IMR-90 (cell line): ENCODE measurements around the gene CHMP1A. TPM values are rescaled to one million over a fixed set of nuclear protein-coding genes. Genes with fewer than 3 reads are reported as not detected.

Source experiments
- ATAC-seq: fragments of 200-7000 bp; cut with Tn5 transposase; 2 replicates; pipeline ENCODE4 v1.9.1; 2020; ENCODE audit warnings: low read depth, mild to moderate bottlenecking, moderate library complexity
- BruUV-seq: library from RNA; stranded (reverse); fragments of 400-500 nt; replicated peaks from 2 replicates; lab custom pipeline; 2021; lab: Mats Ljungman, UMichigan
- CTCF ChIA-PET: fragments of 300-600 bp; formaldehyde crosslinking; extraction: SDS; loops from one replicate; lab custom pipeline; 2021; ENCODE audit warnings: antibody characterized with exemption; lab: Yijun Ruan, JAX
- POLR2A ChIA-PET: fragments of 300-600 bp; sonication (Branson Sonifier 250); formaldehyde crosslinking; loops from one replicate; lab custom pipeline; 2022; ENCODE audit warnings: antibody characterized with exemption; ENCODE audit not compliant: unreplicated experiment; lab: Charles Lee
- DNase-seq: peaks from one replicate; pipeline ENCODE4 v3.0.0; 2013
- H2AFZ ChIP-seq: replicated peaks from 2 replicates; pipeline ENCODE3; 2013; ENCODE audit warnings: low read length, mild to moderate bottlenecking; ENCODE audit not compliant: poor library complexity
- H2AK5ac ChIP-seq: 2 replicates; pipeline ENCODE4 v1.6.1; 2013; ENCODE audit warnings: low read depth, low read length, inconsistent platforms
- H2AK9ac ChIP-seq: replicated peaks from 2 replicates; pipeline ENCODE3; 2013; ENCODE audit warnings: mild to moderate bottlenecking, low read depth, low read length, moderate library complexity; ENCODE audit not compliant: poor library complexity
- H2BK120ac ChIP-seq: 2 replicates; pipeline ENCODE4 v1.6.1; 2013; ENCODE audit warnings: low read depth, low read length, inconsistent platforms
- H2BK15ac ChIP-seq: 3 replicates; pipeline ENCODE4 v1.6.1; 2013; ENCODE audit warnings: low read depth, low read length, inconsistent platforms
- H2BK20ac ChIP-seq: 2 replicates; pipeline ENCODE4 v1.6.1; 2013; ENCODE audit warnings: low read depth, mild to moderate bottlenecking, inconsistent platforms, low read length, moderate library complexity
- H2BK5ac ChIP-seq: 2 replicates; pipeline ENCODE4 v1.6.1; 2013; ENCODE audit warnings: mild to moderate bottlenecking, low read depth, low read length, inconsistent platforms; ENCODE audit not compliant: poor library complexity, severe bottlenecking
- H3K14ac ChIP-seq: replicated peaks from 2 replicates; pipeline ENCODE4 v1.6.1; 2013; ENCODE audit warnings: low read depth, low read length, inconsistent platforms
- H3K18ac ChIP-seq: 2 replicates; pipeline ENCODE4 v1.6.1; 2013; ENCODE audit warnings: low read depth, low read length, control low read depth
- H3K23ac ChIP-seq: 2 replicates; pipeline ENCODE4 v1.6.1; 2013; ENCODE audit warnings: low read depth, low read length, inconsistent platforms
- H3K27ac ChIP-seq: 2 replicates; pipeline ENCODE4 v1.5.1; 2013; ENCODE audit warnings: mild to moderate bottlenecking, control low read depth, low read length; ENCODE audit not compliant: insufficient read depth
- H3K27me3 ChIP-seq: 2 replicates; pipeline ENCODE4 v1.6.1; 2013; ENCODE audit warnings: low read length; ENCODE audit not compliant: control insufficient read depth, insufficient read depth
- H3K36me3 ChIP-seq: 2 replicates; pipeline ENCODE4 v1.6.1; 2013; ENCODE audit warnings: low read length, mixed read lengths; ENCODE audit not compliant: control insufficient read depth, insufficient read depth
- H3K4ac ChIP-seq: 2 replicates; pipeline ENCODE4 v1.6.1; 2013; ENCODE audit warnings: low read depth, low read length, inconsistent platforms
- H3K4me1 ChIP-seq: 2 replicates; pipeline ENCODE4 v1.6.1; 2013; ENCODE audit warnings: low read length, mixed read lengths; ENCODE audit not compliant: control insufficient read depth, insufficient read depth
- H3K4me2 ChIP-seq: 2 replicates; pipeline ENCODE4 v1.6.1; 2013; ENCODE audit warnings: low read depth, mild to moderate bottlenecking, control low read depth, low read length, moderate library complexity
- H3K4me3 ChIP-seq: 2 replicates; pipeline ENCODE4 v1.5.1; 2013; ENCODE audit warnings: low read depth, mild to moderate bottlenecking, control low read depth, low read length, moderate library complexity; ENCODE audit not compliant: insufficient read depth
- H3K56ac ChIP-seq: 2 replicates; pipeline ENCODE4 v1.6.1; 2013; ENCODE audit warnings: low read length, inconsistent platforms; ENCODE audit not compliant: insufficient read depth; ENCODE audit errors: extremely low read depth
- H3K79me1 ChIP-seq, 2 experiments: 2 replicates each; pipeline ENCODE4 v1.6.1; 2013; ENCODE audit warnings: low read length in 2 of 2, inconsistent platforms in 1 of 2, low read depth in 1 of 2
- H3K9ac ChIP-seq: 2 replicates; pipeline ENCODE4 v1.6.1; 2013; ENCODE audit warnings: low read depth, low read length, control low read depth
- H3K9me1 ChIP-seq: 2 replicates; pipeline ENCODE4 v1.6.1; 2013; ENCODE audit warnings: low read length, inconsistent platforms; ENCODE audit not compliant: insufficient read depth
- H3K9me3 ChIP-seq: 2 replicates; pipeline ENCODE4 v1.6.1; 2013; ENCODE audit warnings: low read length; ENCODE audit not compliant: control insufficient read depth, insufficient read depth
- H4K20me1 ChIP-seq: 2 replicates; pipeline ENCODE4 v1.6.1; 2013; ENCODE audit warnings: low read length, inconsistent platforms; ENCODE audit not compliant: insufficient read depth
- H4K5ac ChIP-seq: 2 replicates; pipeline ENCODE4 v1.6.1; 2013; ENCODE audit warnings: mild to moderate bottlenecking, low read depth, low read length, control low read depth
- H4K8ac ChIP-seq, 2 experiments: 2 replicates each; pipeline ENCODE4 v1.6.1; 2013; ENCODE audit warnings: low read depth in 2 of 2, low read length in 2 of 2, control low read depth in 1 of 2, inconsistent platforms in 1 of 2
- H4K91ac ChIP-seq: 2 replicates; pipeline ENCODE4 v1.6.1; 2013; ENCODE audit warnings: low read depth, low read length, inconsistent platforms; ENCODE audit not compliant: insufficient read depth
- BHLHE40 ChIP-seq: fragments of 150-350 bp; IDR thresholded peaks from 2 replicates; pipeline ENCODE4 v1.6.1; 2016; ENCODE audit warnings: mild to moderate bottlenecking, low read depth, low read length
- CEBPB ChIP-seq: IDR thresholded peaks from 2 replicates; pipeline ENCODE4 v1.6.1; 2012; ENCODE audit warnings: low read depth, low read length, improper control_type of control experiment
- CHD1 ChIP-seq: IDR thresholded peaks from 2 replicates; pipeline ENCODE4 v1.6.1; 2012; ENCODE audit warnings: low read depth, low read length, improper control_type of control experiment
- CTCF ChIP-seq: conservative IDR thresholded peaks from 2 replicates; pipeline ENCODE4 v1.5.1; 2012; ENCODE audit warnings: mild to moderate bottlenecking, low read depth, low read length, improper control_type of control experiment
- ELK1 ChIP-seq: fragments of 150-350 bp; IDR thresholded peaks from 2 replicates; pipeline ENCODE4 v1.6.1; 2016; ENCODE audit warnings: low read depth, mild to moderate bottlenecking, low read length, moderate library complexity, borderline replicate concordance
- FOS ChIP-seq: fragments of 150-350 bp; IDR thresholded peaks from 2 replicates; pipeline ENCODE4 v1.6.1; 2016; ENCODE audit warnings: low read depth, low read length
- MXI1 ChIP-seq: IDR thresholded peaks from 2 replicates; pipeline ENCODE4 v1.6.1; 2012; ENCODE audit warnings: low read depth, mild to moderate bottlenecking, low read length, moderate library complexity, borderline replicate concordance
- NFE2L2 ChIP-seq: fragments of 150-350 bp; IDR thresholded peaks from 2 replicates; pipeline ENCODE4 v1.6.1; 2016; ENCODE audit warnings: low read depth, mild to moderate bottlenecking, low read length
- RCOR1 ChIP-seq: IDR thresholded peaks from 2 replicates; pipeline ENCODE4 v1.6.1; 2012; ENCODE audit warnings: mild to moderate bottlenecking, low read length, improper control_type of control experiment; ENCODE audit not compliant: insufficient replicate concordance
- RFX5 ChIP-seq: IDR thresholded peaks from 2 replicates; pipeline ENCODE4 v1.8.0; 2012; ENCODE audit warnings: low read depth, mild to moderate bottlenecking, low read length, moderate library complexity
- SMC3 ChIP-seq: fragments of 150-350 bp; IDR thresholded peaks from 2 replicates; pipeline ENCODE4 v1.6.1; 2016; ENCODE audit warnings: low read depth, mild to moderate bottlenecking, antibody characterized with exemption, low read length, moderate library complexity
- USF2 ChIP-seq: fragments of 150-350 bp; IDR thresholded peaks from 2 replicates; pipeline ENCODE4 v1.6.1; 2017; ENCODE audit warnings: mild to moderate bottlenecking, antibody characterized with exemption, low read length, low read depth
- WGBS, 2 experiments: methylation state at CpG; one replicate each; pipeline versions ENCODE4 v1.1.5 to v1.1.7; 2013; ENCODE audit warnings: missing lambda C conversion rate in 2 of 2; ENCODE audit not compliant: insufficient read length in 1 of 2; ENCODE audit errors: extremely low coverage in 2 of 2; 5-methylcytosine and 5-hydroxymethylcytosine counted together
- dilution Hi-C: fragments of 300-500 bp; cut with HindIII; formaldehyde crosslinking; loops from one replicate; pipeline ENCODE4 v1.14.3; 2018; ENCODE audit warnings: low sequenced_read_pairs; ENCODE audit not compliant: unreplicated experiment
- in situ Hi-C: fragments of 300-500 bp; cut with MboI; formaldehyde crosslinking; loops from 3 replicates; pipeline ENCODE4 v1.14.3; 2019; ENCODE audit warnings: low sequenced_read_pairs, inconsistent platforms, mixed read lengths
- intact Hi-C: fragments of 100-400 bp; cut with micrococcal nuclease; formaldehyde crosslinking; loops from 2 replicates; pipeline ENCODE4 v1.10.0; 2022
- polyA plus RNA-seq, 3 experiments: library from polyadenylated mRNA; depleted of rRNA; stranded (reverse); fragments of >200 nt; gene quantifications; 2 replicates each; pipeline ENCODE4 v1.2.3, GENCODE V29; 2012; ENCODE audit warnings: low replicate concordance in 1 of 3
- total RNA-seq: library from RNA; depleted of rRNA; stranded (reverse); fragments of >200 nt; gene quantifications from 2 replicates; pipeline ENCODE4 v1.2.3, GENCODE V29; 2012

CHMP1A gene
- total and polyA plus RNA-seq, 2 of the 4 experiments (the other 2 are of a cell fraction) = 97.3 to 99.8 TPM

GRCh38 chr16:89624777-89625761, 32.4 kb downstream of the CHMP1A start:
- no peak overlapping the region for H4K8ac ChIP-seq

More at GRCh38 chr16:89624777-89625761, 32.4 kb downstream of the CHMP1A start:
- no peak overlapping the region for H3K23ac ChIP-seq
- H3K27ac ChIP-seq = no peak overlapping the region
- intact Hi-C loops (no loop called here), dilution Hi-C loops (no loop called here), in situ Hi-C loops (no loop called here)
- no peak overlapping the region for H3K18ac ChIP-seq
- H4K5ac ChIP-seq = no peak overlapping the region
- no peak overlapping the region for H2AK5ac ChIP-seq
- H3K9me1 ChIP-seq = no peaks in the 10 kb centered on the region
- no peak for TF ChIP-seq MXI1
- TF ChIP-seq CTCF = no peak
- no peak for TF ChIP-seq FOS
- no peak for TF ChIP-seq RFX5
- no peak for TF ChIP-seq NFE2L2
- TF ChIP-seq SMC3 = no peak
- TF ChIP-seq USF2 = no peak
- TF ChIP-seq ELK1 = no peak
- no peak for TF ChIP-seq RCOR1
- TF ChIP-seq CEBPB = no peak
- TF ChIP-seq BHLHE40 = no peak
- TF ChIP-seq CHD1 = no peak
- ATAC-seq (no peak), DNase-seq (no peak)
- no peak overlapping the region for H2BK120ac ChIP-seq
- H3K56ac ChIP-seq = no peak overlapping the region
- no peak overlapping the region for H3K4me2 ChIP-seq
- no peaks in the 10 kb centered on the region for H3K79me1 ChIP-seq
- H2BK5ac ChIP-seq = no peak overlapping the region
- WGBS, 2 experiments = 90% methylated on average over 2 of the region's 21 CpGs; no CpG with 5 or more reads in 1 of the 2 experiments
- no peak overlapping the region for H2AK9ac ChIP-seq
- CTCF ChIA-PET = no interaction called here
- H2BK15ac ChIP-seq = no peak overlapping the region
- no peak overlapping the region for H3K14ac ChIP-seq
- no peaks in the 10 kb centered on the region for H3K36me3 ChIP-seq
- no peaks in the 10 kb centered on the region for H3K4me1 ChIP-seq
- H3K4ac ChIP-seq = no peak overlapping the region
- peaks cover 3% of the 10 kb centered on the region for H3K9me3 ChIP-seq
- no TSS peak for BruUV-seq
- POLR2A ChIA-PET = no interaction called here
- no peak overlapping the region for H2AFZ ChIP-seq
- H4K91ac ChIP-seq = no peak overlapping the region
- peaks cover 47% of the 10 kb centered on the region for H3K27me3 ChIP-seq
- no peak overlapping the region for H2BK20ac ChIP-seq
- H4K20me1 ChIP-seq = no peaks in the 10 kb centered on the region
- no peak overlapping the region for H3K9ac ChIP-seq
- no peak overlapping the region for H3K4me3 ChIP-seq
